ENCODE data around the gene FOXL1.

The FOXL1 gene

DNA sequence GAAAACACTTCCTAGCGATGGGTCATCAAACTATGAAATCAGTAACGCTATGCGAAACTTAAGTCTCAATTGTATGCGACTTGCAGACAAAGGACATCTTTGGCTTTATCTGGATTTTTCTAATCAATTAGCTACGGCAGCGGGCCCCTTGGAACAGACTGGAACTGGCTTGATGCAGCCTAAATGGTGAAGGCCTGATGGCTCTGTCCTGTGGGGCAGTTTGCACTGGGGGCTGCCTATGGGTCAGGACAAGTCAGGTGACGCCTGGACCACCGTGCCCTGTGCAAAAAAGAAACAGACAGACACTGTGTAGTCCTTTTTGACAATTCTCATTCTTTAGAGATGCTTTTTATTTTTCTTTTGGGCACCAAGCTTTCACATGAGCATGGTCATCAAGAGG is 45.3 kb upstream of the FOXL1 start:
- no peak for DNase-seq (ENCODE audit: low read depth)
- no peak overlapping the region for H3K4me3 ChIP-seq (replicated peaks; ENCODE audit: low read depth, low read length)
- TF ChIP-seq, protein P1, sequence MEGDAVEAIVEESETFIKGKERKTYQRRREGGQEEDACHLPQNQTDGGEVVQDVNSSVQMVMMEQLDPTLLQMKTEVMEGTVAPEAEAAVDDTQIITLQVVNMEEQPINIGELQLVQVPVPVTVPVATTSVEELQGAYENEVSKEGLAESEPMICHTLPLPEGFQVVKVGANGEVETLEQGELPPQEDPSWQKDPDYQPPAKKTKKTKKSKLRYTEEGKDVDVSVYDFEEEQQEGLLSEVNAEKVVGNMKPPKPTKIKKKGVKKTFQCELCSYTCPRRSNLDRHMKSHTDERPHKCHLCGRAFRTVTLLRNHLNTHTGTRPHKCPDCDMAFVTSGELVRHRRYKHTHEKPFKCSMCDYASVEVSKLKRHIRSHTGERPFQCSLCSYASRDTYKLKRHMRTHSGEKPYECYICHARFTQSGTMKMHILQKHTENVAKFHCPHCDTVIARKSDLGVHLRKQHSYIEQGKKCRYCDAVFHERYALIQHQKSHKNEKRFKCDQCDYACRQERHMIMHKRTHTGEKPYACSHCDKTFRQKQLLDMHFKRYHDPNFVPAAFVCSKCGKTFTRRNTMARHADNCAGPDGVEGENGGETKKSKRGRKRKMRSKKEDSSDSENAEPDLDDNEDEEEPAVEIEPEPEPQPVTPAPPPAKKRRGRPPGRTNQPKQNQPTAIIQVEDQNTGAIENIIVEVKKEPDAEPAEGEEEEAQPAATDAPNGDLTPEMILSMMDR (IDR thresholded peaks at IDR 0.05; ENCODE audit: low read length, missing control alignments) = no peak

DNA sequence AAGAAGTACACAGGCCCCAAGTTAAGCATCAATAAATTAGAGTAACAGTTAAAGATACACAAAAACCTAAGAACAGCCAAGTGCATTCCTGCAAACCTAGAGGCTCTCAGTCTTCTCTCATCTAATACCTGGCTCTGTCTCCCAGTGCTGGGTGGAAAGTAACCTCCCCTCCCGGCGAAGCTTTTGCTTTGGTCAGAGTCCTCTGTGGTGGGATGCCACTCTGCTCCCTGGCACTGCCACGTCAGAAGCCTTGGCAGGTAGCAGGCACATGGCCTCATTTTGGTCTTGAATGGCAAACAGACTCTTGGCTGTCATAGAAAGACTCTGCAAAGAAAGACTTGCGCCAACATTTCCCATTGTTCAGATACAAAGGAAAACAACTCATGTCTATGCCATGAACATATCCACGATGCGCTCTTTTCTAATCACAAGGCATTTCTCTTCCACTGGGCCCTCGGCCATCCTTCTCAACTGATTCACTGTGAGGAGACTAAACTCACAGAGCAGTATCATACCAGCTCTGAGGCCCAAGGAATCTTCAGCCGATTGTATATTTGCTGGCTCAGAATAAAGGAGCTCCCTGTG is 44.5 kb upstream of the FOXL1 start:
- no peak overlapping the region for H3K4me3 ChIP-seq (replicated peaks; ENCODE audit: low read depth, low read length)
- TF ChIP-seq, protein P1 (IDR thresholded peaks at IDR 0.05; ENCODE audit: low read length, missing control alignments) = no peak
- DNase-seq (ENCODE audit: low read depth) = no peak

DNA sequence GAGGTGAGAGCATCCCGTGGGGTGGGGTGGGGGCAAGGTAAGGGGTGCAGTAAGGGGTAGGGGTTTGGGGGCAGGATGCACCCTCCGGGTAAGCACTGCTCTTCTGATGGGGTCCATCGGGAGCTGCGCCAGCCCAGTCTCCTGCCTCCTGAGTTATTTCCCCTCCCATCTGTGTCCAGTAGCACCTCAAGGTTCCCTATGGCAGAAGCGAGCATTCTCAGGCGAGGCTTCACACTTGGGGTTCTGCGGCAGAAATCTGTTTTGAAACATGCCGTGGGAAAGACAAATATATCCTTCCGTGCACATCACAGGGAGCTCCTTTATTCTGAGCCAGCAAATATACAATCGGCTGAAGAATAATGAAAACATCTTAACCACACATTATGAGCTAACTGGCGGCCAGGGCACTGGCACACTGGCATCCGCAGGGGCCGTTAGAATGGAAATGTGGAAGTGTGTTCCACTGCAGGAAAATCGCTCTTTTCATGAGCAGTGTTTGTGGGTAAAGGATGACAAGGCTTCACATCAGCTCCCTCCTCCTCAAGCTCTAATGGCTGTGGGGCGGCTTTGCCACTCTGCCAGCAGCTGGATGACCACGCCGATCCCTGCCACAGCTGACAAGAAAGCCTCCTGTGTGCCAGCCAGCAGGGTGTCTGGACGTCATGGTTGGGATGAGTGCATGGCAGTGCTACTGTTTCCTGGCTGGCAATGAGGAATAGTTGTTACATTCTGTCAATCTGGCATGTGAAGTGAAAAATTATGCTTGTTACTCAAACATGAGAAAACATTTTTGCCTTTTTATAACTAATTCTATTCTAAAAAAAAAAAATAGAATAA is 43.4 kb upstream of the FOXL1 start:
- DNase-seq (ENCODE audit: low read depth) = no peak
- H3K4me3 ChIP-seq (replicated peaks; ENCODE audit: low read depth, low read length) = no peak overlapping the region
- TF ChIP-seq, protein P1 (IDR thresholded peaks at IDR 0.05; ENCODE audit: low read length, missing control alignments) = no peak

DNA sequence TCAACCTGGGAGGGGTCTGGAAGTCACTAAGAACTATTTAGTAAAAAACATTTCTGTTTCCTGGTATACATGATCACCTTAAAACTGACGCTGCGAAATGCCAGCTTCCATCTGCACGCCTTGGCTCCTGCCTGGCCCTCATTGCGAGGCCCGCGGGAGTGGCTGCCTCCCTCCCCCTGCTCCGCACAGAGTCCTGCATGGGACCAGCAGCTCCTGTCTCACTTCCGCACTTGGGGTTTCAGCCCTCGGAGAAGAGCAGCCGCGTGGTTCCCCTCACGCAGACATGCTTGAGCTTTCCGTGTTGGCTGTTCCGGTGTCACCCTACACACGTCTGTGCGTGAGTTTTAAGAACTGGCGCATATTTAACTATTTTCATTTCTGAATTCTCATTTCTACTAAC is 41.7 kb upstream of the FOXL1 start:
- TF ChIP-seq, protein P1 (IDR thresholded peaks at IDR 0.05; ENCODE audit: low read length, missing control alignments) = no peak
- no peak overlapping the region for H3K4me3 ChIP-seq (replicated peaks; ENCODE audit: low read depth, low read length)

DNA sequence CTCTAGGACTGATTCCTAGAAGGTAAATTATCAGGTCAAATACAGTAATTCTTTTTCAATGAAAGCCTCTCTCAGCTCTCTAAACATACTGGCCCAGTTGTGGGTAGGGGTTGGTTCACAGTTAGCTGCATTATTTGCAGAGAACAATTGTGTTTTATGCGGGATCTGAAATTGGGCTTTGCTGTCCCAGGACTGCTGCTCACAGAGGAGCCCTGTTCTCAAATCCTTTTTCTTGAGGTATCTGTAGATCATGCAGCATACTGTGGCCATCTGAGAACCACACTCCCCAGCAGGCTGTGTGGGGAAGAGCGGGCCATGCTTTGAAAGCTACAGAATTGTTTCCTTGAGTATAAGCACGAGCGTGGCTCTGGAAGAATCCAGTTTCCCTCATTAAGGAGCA is 40.9 kb upstream of the FOXL1 start:
- TF ChIP-seq, protein P1 (IDR thresholded peaks at IDR 0.05; ENCODE audit: low read length, missing control alignments) = no peak
- no peak overlapping the region for H3K4me3 ChIP-seq (replicated peaks; ENCODE audit: low read depth, low read length)
- no peak for DNase-seq (ENCODE audit: low read depth)

More for the DNA sequence above, 41.7 kb upstream of the FOXL1 start:
- DNase-seq (ENCODE audit: low read depth) = no peak

DNA sequence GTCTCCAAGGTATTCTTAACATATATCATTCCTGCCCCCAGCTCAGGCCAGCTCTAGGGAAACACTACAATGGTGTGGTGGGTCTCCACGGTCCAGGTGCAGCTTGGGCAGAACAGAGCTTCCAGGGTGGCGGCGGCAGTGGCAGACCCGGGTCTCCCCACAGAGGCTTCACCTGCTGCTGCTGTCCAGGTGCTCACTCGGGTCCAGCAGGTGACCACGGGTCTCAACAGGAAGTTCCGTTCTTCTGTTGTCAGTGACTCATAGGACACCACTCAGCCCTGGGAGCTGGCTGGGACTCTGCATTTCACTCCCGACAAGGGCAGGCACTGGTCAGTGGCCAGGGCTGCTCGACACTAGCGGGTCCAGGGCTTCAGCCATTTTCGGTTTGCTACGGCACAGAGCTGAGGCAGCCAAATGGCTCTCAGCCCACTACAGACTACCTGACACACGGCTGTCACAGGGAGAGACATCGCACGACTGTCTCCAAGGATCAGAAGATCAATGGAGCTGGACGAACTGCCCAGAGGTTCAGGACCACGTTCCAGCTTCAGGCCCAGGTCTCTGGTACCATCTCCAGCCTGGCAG is 40.1 kb upstream of the FOXL1 start:
- DNase-seq (ENCODE audit: low read depth) = no peak
- TF ChIP-seq, protein P1 (IDR thresholded peaks at IDR 0.05; ENCODE audit: low read length, missing control alignments) = no peak
- no peak overlapping the region for H3K4me3 ChIP-seq (replicated peaks; ENCODE audit: low read depth, low read length)

All from fibroblast of pulmonary artery (primary cell).